ENCODE measurements around the gene RWDD1.
A peak's percentile ranks its signal among the peaks of the same experiment; 100 is the strongest.

RWDD1 gene

DNA sequence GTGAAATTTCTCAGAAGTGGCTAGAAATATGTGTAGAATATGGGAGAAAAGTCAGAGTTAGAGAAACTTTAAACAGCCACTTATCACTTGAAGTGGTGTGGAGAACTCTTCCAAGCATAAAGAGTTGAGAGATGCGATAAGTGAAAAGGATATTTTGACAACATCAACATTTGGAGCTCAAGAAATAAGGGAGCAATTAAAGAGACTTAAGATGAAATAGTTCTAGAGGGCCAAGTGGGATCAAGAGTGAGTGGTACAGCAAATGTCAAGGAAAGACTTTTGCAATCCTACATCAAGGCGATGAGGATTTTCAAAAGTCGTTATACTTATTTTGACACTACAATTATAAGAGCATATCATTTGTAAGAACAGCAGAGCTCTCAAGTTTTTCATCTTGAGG, 54.6 kb downstream of the RWDD1 start:
- no peak overlapping the region for H3K4me3 ChIP-seq (ENCODE audit: low read depth, low read length)
- no peak for TF ChIP-seq CTCF (IDR thresholded peaks at IDR 0.05; ENCODE audit: borderline replicate concordance, insufficient read depth, low read depth, low read length)

GRCh38 chr6:116629563-116629981, 58.3 kb downstream of the RWDD1 start:
- TF ChIP-seq CTCF (IDR thresholded peaks at IDR 0.05; ENCODE audit: borderline replicate concordance, insufficient read depth, low read depth, low read length): no peak
- H3K4me3 ChIP-seq (ENCODE audit: low read depth, low read length): no peak overlapping the region

GRCh38 chr6:116631379-116631990, 60.2 kb downstream of the RWDD1 start:
- TF ChIP-seq CTCF (IDR thresholded peaks at IDR 0.05; ENCODE audit: borderline replicate concordance, insufficient read depth, low read depth, low read length): no peak
- H3K4me3 ChIP-seq (ENCODE audit: low read depth, low read length): no peak overlapping the region

DNA sequence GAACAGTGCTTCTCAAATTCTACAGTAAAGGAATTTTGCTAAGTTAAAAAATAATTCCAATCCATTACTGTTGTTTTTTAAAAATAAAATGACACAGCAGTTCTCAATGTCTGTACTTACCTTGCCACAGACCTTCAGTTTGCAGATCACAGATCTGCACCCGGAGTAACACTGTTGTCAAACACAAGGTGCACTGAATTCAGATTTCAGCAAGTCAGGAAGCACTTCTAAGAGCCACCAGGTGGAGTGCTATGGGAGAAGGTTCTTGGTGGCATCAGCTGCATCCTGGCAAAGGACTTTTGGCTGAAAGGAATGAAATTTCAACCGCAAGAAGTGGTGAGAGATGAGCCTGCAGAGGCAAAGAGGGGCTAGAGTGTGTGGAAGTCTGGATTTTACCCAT, 62.4 kb downstream of the RWDD1 start:
- peak; percentile 24; the same call in 1 of the 2 replicates for TF ChIP-seq CTCF (IDR thresholded peaks at IDR 0.05; ENCODE audit: borderline replicate concordance, insufficient read depth, low read depth, low read length)
- H3K4me3 ChIP-seq (ENCODE audit: low read depth, low read length): no peak overlapping the region

All from GM12875 (cell line).